Kidney (tissue), 14 donors: Measurements from ENCODE around the gene SLC10A6. TPM values are rescaled to one million over a fixed set of nuclear protein-coding genes. Genes with fewer than 3 reads are reported as not detected.

Experiments used
- DNase-seq, 5 donors: peaks; one replicate each; pipeline ENCODE4 v3.0.0-alpha.2; 2013 to 2020
- FAIRE-seq: peaks from 2 replicates; lab custom pipeline; 2012; peaks lifted over from hg19 to GRCh38; lab: Jason Lieb, UNC
- H3K27ac ChIP-seq, 2 donors: one replicate each; pipeline ENCODE4 v1.7.0; 2013; ENCODE audit warnings: low read depth in 2 of 2, low read length in 2 of 2, inconsistent platforms in 1 of 2
- H3K27me3 ChIP-seq: one replicate; pipeline ENCODE4 v1.7.1; 2013; ENCODE audit warnings: low read length, inconsistent platforms; ENCODE audit not compliant: control insufficient read depth, insufficient read depth
- H3K36me3 ChIP-seq, 3 donors: one replicate each; pipeline versions ENCODE4 v1.7.0 to v1.7.1; 2013; ENCODE audit warnings: low read length in 3 of 3, control low read depth in 1 of 3, inconsistent platforms in 1 of 3; ENCODE audit not compliant: insufficient read depth in 3 of 3, control insufficient read depth in 2 of 3
- H3K4me1 ChIP-seq, 3 donors: one replicate each; pipeline versions ENCODE4 v1.7.0 to v1.7.1; 2013; ENCODE audit warnings: low read length in 3 of 3, inconsistent platforms in 1 of 3, low read depth in 1 of 3; ENCODE audit not compliant: control insufficient read depth in 2 of 3, insufficient read depth in 2 of 3
- H3K4me3 ChIP-seq, 3 donors: one replicate each; pipeline versions ENCODE4 v1.7.0 to v1.8.1; 2013; ENCODE audit warnings: low read length in 3 of 3, control low read depth in 1 of 3, inconsistent platforms in 1 of 3
- H3K9ac ChIP-seq, 3 donors: one replicate each; pipeline versions ENCODE4 v1.7.0 to v1.7.1; 2013; ENCODE audit warnings: low read length in 3 of 3, control low read depth in 1 of 3, inconsistent platforms in 1 of 3
- H3K9me3 ChIP-seq, 3 donors: one replicate each; pipeline versions ENCODE4 v1.7.0 to v1.7.1; 2013; ENCODE audit warnings: low read length in 3 of 3, control low read depth in 1 of 3, inconsistent platforms in 1 of 3; ENCODE audit not compliant: control insufficient read depth in 2 of 3, insufficient read depth in 1 of 3
- intact Hi-C: fragments of 100-400 bp; cut with DNase I; formaldehyde crosslinking; loops from one replicate; pipeline ENCODE4 v1.11.1; 2022
- polyA plus RNA-seq: library from polyadenylated mRNA; stranded (reverse); fragments of 350-450 nt; fragmentation: Illumina TruSeq; extraction: RNeasy Lipid Tissue Mini Kit (QIAGEN cat#74804); gene quantifications from one replicate; pipeline ENCODE4 v1.2.3, GENCODE V29; 2014; ENCODE audit warnings: low read depth, low replicate concordance; ENCODE audit not compliant: insufficient read depth
- total RNA-seq: library from RNA; stranded (reverse); fragmentation: NEBNext Ultra II Directional; extraction: Animal tissue kit (Norgen Biotek cat#: 25700); gene quantifications from one replicate; pipeline ENCODE4 v1.2.1, GENCODE V29; 2021
- TF ChIP-seq, protein P1 (sequence below): IDR thresholded peaks from 3 replicates; pipeline ENCODE4 v1.5.1; 2012; ENCODE audit warnings: mild to moderate bottlenecking, moderate library complexity, borderline replicate concordance; ENCODE audit not compliant: insufficient read depth; ENCODE audit errors: extremely low read depth
- donor health status: control.
- donor health status: control.
- donor health status: control.
- donor health status: control.
- donor health status: control.
- donor health status: DM: yes; HTN: yes; CAD: no.
- donor health status: Normal renal cell carcinoma (clear cell type).

Gene SLC10A6
- total and polyA plus RNA-seq, 2 donors from 2014 or later: 1.4 TPM; not detected in 1

DNA sequence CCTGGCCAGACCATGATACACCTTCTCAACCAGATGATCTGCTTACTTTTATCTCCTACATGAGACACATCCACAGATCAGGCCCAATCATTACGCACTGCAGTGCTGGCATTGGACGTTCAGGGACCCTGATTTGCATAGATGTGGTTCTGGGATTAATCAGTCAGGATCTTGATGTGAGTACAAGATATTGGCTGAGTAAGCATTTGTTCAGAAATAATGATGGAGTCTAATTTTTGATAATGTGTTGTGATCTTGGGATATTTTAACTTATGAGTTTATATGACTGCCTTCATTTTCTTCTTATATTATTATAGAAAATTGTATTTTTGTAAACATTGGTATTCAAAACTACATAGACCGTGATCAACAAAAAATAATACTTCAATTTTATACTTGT is 39.4 kb downstream of the SLC10A6 start:
- Histone ChIP-seq H3K9ac (no peak overlapping the region), H3K9me3 (no peaks in the 10 kb centered on the region), H3K36me3 (peaks cover 10 to 27% (median 11%) of the 10 kb centered on the region in 3 donors), H3K4me3 (no peak overlapping the region), H3K4me1 (no peaks in the 10 kb centered on the region), H3K27ac (no peak overlapping the region), H3K27me3 (no peaks in the 10 kb centered on the region)
- DNase-seq (no peak), FAIRE-seq (no peak)
- TF ChIP-seq, protein P1, sequence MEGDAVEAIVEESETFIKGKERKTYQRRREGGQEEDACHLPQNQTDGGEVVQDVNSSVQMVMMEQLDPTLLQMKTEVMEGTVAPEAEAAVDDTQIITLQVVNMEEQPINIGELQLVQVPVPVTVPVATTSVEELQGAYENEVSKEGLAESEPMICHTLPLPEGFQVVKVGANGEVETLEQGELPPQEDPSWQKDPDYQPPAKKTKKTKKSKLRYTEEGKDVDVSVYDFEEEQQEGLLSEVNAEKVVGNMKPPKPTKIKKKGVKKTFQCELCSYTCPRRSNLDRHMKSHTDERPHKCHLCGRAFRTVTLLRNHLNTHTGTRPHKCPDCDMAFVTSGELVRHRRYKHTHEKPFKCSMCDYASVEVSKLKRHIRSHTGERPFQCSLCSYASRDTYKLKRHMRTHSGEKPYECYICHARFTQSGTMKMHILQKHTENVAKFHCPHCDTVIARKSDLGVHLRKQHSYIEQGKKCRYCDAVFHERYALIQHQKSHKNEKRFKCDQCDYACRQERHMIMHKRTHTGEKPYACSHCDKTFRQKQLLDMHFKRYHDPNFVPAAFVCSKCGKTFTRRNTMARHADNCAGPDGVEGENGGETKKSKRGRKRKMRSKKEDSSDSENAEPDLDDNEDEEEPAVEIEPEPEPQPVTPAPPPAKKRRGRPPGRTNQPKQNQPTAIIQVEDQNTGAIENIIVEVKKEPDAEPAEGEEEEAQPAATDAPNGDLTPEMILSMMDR: no peak
- intact Hi-C loops: no loop called here

- no peak overlapping the region for H3K9ac ChIP-seq
- H3K27me3 ChIP-seq: no peaks in the 10 kb centered on the region
- H3K36me3 ChIP-seq: peaks cover 2 to 16% (median 6%) of the 10 kb centered on the region in 3 donors
- no peak for DNase-seq
- intact Hi-C loops: no loop called here
- no peak overlapping the region for H3K27ac ChIP-seq
- no peaks in the 10 kb centered on the region for H3K4me1 ChIP-seq
- no peak for FAIRE-seq
- TF ChIP-seq, protein P1: no peak
- H3K4me3 ChIP-seq: no peak overlapping the region
- no peaks in the 10 kb centered on the region for H3K9me3 ChIP-seq
These were observed 58.1 kb downstream of the SLC10A6 start for GRCh38 chr4:86791126-86791525.

DNA sequence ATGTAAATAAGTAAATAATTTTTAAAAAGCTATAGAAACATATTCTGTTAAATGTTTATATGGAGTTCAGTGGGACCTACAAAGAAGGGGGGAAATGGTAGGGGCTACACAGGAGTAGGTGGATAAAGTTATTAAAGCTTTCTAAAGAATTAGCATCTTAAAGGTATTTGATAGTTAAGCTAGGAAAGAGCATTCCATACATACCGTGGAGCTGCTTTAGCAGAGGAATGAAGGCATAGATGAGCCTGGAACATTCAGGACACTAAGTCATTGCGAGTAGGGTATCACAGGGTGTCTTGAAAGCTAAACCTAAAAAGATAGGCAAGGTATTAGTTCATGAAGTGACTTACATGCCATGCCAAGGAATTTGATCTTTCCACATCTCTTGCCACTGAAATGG is 60.4 kb downstream of the SLC10A6 start:
- TF ChIP-seq, protein P1: no peak
- Histone ChIP-seq H3K9ac (no peak overlapping the region), H3K4me3 (no peak overlapping the region), H3K4me1 (no peaks in the 10 kb centered on the region), H3K36me3 (peaks cover 2 to 25% (median 10%) of the 10 kb centered on the region in 3 donors), H3K9me3 (no peaks in the 10 kb centered on the region), H3K27ac (no peak overlapping the region), H3K27me3 (no peaks in the 10 kb centered on the region)
- intact Hi-C loops: no loop called here
- FAIRE-seq (no peak), DNase-seq (no peak)

DNA sequence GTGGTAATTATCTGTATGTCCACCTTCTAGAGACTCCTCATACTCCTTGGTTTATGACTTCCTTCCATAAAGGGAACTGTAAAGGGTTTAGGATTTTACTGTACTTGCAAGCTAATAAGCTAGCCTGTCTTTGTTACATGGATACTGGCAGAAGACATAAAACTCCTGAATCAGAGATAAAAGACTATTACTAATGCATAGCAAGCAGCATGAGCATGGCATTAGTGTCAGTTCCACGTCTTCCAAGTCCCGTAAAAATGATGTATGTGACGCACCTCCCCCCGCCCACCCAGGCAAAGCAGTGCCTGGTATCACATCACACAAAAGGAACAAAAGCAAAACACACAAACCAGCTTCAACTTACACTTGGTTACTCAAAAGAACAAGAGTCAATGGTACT is 71.0 kb downstream of the SLC10A6 start:
- TF ChIP-seq, protein P1: no peak
- intact Hi-C loops: no loop called here
- peak in 4 of 5 donors; percentile 49 to 70 (median 58) for DNase-seq

More for the DNA sequence above, 71.0 kb downstream of the SLC10A6 start:
- FAIRE-seq: no peak
- no peaks in the 10 kb centered on the region for H3K4me1 ChIP-seq
- H3K27ac ChIP-seq: no peak overlapping the region
- peaks cover 0 to 24% (median 2%) of the 10 kb centered on the region in 3 donors for H3K36me3 ChIP-seq
- H3K9me3 ChIP-seq: no peaks in the 10 kb centered on the region
- no peak overlapping the region for H3K9ac ChIP-seq
- H3K4me3 ChIP-seq: no peak overlapping the region
- no peaks in the 10 kb centered on the region for H3K27me3 ChIP-seq
